Prostate gland (tissue), 1 donor: ENCODE data around the gene MIF.

Source experiments
- POLR2A ChIP-seq: fragments of 450-650 bp; IDR thresholded peaks from one replicate; pipeline ENCODE4 v1.6.1; 2016; ENCODE audit warnings: antibody characterized with exemption, mild to moderate bottlenecking
- POLR2AphosphoS5 ChIP-seq: sonication (generic); formaldehyde crosslinking; IDR thresholded peaks from one replicate; pipeline ENCODE4 v1.6.1; 2017; ENCODE audit warnings: antibody characterized with exemption

DNA sequence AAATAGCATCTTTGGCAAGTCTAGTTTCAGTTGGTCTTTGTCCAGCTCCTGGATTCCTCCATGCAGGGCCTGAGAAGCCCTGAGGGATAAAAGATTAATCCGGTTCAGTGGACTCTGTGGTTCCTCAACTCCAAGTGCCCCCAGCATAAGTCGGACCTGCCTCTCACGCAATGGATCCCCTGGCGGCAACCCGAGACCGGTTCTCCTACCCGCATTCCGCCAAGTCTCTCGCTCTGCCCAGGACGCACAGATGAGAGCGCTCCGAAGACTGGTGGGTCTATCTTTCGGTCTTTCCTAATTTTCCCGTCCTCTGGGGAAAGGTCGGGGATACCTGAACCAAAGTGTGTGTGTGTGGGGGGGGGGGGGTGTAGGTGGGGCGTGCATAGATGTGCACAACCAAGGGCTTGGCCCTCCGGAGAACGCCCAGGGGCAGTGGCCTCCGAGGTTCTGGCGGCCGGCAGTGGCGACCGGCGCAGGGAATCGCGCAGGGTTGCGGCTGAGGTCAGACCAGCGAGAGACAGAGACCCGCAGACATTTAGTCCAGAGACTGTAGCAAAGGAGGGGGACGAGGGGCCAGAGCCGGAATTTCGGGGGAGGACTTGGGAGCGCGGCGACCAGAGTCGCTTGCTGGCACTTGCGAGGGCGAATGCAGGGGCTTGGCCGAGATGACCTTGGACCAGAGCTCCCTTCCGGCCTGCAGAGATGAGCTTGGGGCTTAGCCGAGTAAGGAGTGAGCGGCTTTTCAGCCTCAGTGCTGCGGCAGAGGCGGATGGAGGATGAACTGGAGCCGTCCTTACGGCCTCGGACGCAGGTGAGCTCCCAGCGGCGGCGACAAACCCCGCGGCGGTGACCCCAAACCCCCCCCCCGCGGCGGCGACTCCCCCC is 37.2 kb upstream of the MIF start:
- no peak for TF ChIP-seq POLR2AphosphoS5
- TF ChIP-seq POLR2A: no peak
